Uterus (tissue), 2 donors: ENCODE measurements around the gene RARB.

ENCODE experiments used
- CTCF ChIP-seq, 4 experiments: fragments of 200-600 bp in 2 of 4; fragments of 450-650 bp in 2 of 4; sonication (generic) in 2 of 4; IDR thresholded peaks; one replicate each; pipeline ENCODE4 v1.5.1; 2016 to 2019; ENCODE audit warnings: antibody characterized with exemption in 4 of 4, mild to moderate bottlenecking in 2 of 4, moderate library complexity in 1 of 4
- POLR2A ChIP-seq, 2 donors: fragments of 450-650 bp; IDR thresholded peaks; one replicate each; pipeline ENCODE4 v1.6.1; 2016; ENCODE audit warnings: antibody characterized with exemption in 2 of 2, mild to moderate bottlenecking in 1 of 2, moderate library complexity in 1 of 2

GRCh38 chr3:25578059-25578458 is 150.0 kb downstream of the RARB start:
- TF ChIP-seq CTCF (IDR thresholded peaks at IDR 0.05), result no peak
- no peak for TF ChIP-seq POLR2A (IDR thresholded peaks at IDR 0.05)
